Spleen (tissue), 11 donors: ENCODE data around the gene PHF21B. TPM values are rescaled to one million over a fixed set of nuclear protein-coding genes. Genes with fewer than 3 reads are reported as not detected.

Source experiments
- DNase-seq: peaks from one replicate; pipeline ENCODE4 v3.0.0-alpha.2; 2020
- H3K27ac ChIP-seq, 8 donors: fragments of 200-600 bp; sonication (generic) in 7 of 8; 1 replicate in 4 of 8; 2 replicates in 4 of 8; pipeline versions ENCODE4 v1.5.0 to v1.8.0; 2016 to 2021; ENCODE audit warnings: inconsistent platforms in 4 of 8, mild to moderate bottlenecking in 4 of 8, moderate library complexity in 1 of 8
- H3K27me3 ChIP-seq, 7 donors: fragments of 200-600 bp; sonication (generic) in 6 of 7; replicated peaks in 1 of 7; 1 replicate in 4 of 7; 2 replicates in 3 of 7; pipeline versions ENCODE4 v1.5.0 to v1.8.0; 2016 to 2021; ENCODE audit warnings: inconsistent platforms in 3 of 7, mild to moderate bottlenecking in 1 of 7
- H3K36me3 ChIP-seq, 6 donors: fragments of 200-600 bp; sonication (generic) in 5 of 6; 1 replicate in 4 of 6; 2 replicates in 2 of 6; pipeline versions ENCODE4 v1.5.0 to v1.8.0; 2016 to 2021; ENCODE audit warnings: inconsistent platforms in 2 of 6
- H3K4me1 ChIP-seq, 6 donors: fragments of 200-600 bp; sonication (generic) in 5 of 6; 1 replicate in 3 of 6; 2 replicates in 3 of 6; pipeline versions ENCODE4 v1.5.0 to v1.8.0; 2016 to 2021; ENCODE audit warnings: inconsistent platforms in 3 of 6
- H3K4me3 ChIP-seq, 8 donors: fragments of 200-600 bp; sonication (generic) in 7 of 8; 1 replicate in 4 of 8; 2 replicates in 4 of 8; pipeline versions ENCODE4 v1.5.0 to v1.8.0; 2016 to 2021; ENCODE audit warnings: inconsistent platforms in 4 of 8, mild to moderate bottlenecking in 4 of 8, moderate library complexity in 2 of 8
- H3K9me3 ChIP-seq, 8 donors: fragments of 200-600 bp; sonication (generic) in 7 of 8; 1 replicate in 4 of 8; 2 replicates in 4 of 8; pipeline versions ENCODE4 v1.5.0 to v1.8.0; 2016 to 2021; ENCODE audit warnings: inconsistent platforms in 4 of 8
- POLR2A ChIP-seq, 3 donors: fragments of 450-650 bp; IDR thresholded peaks; one replicate each; pipeline ENCODE4 v1.5.1; 2017; ENCODE audit warnings: antibody characterized with exemption in 3 of 3, mild to moderate bottlenecking in 1 of 3
- POLR2AphosphoS5 ChIP-seq, 3 donors: sonication (generic); formaldehyde crosslinking; IDR thresholded peaks; one replicate each; pipeline ENCODE4 v1.5.1; 2017; ENCODE audit warnings: antibody characterized with exemption in 3 of 3
- WGBS, 5 donors: extraction: QIAGEN DNeasy Blood & Tissue Kit in 3 of 5; methylation state at CpG; one replicate each; pipeline versions ENCODE4 v1.1.5 to v1.1.7; 2013 to 2018; 5-methylcytosine and 5-hydroxymethylcytosine counted together
- intact Hi-C: fragments of 100-400 bp; cut with DNase I; formaldehyde crosslinking; loops from one replicate; pipeline ENCODE4 v1.15.0; 2023; ENCODE audit warnings: low total_unique reads
- polyA plus RNA-seq, 3 donors: library from polyadenylated mRNA; stranded (reverse); fragments of 200-250 nt; gene quantifications; one replicate each; pipeline ENCODE4 v1.2.1, GENCODE V29; 2013
- total RNA-seq, 7 donors: library from RNA; depleted of rRNA in 3 of 7; stranded (reverse); fragments of >200 nt in 3 of 7; fragmentation: NEBNext Ultra II Directional in 4 of 7; extraction: Animal tissue kit (Norgen Biotek cat#: 25700) in 4 of 7; gene quantifications; one replicate each; pipeline versions ENCODE4 v1.1.0 to v1.2.1, GENCODE V29; 2016 to 2021
- TF ChIP-seq, protein P1 (sequence below), 11 experiments: fragments of 200-600 bp in 7 of 11; fragments of 450-650 bp in 4 of 11; sonication (generic) in 4 of 11; IDR thresholded peaks in 8 of 11; conservative IDR thresholded peaks in 3 of 11; 1 replicate in 7 of 11; 2 replicates in 4 of 11; pipeline versions ENCODE4 v1.4.0 to v1.8.0; 2016 to 2021; ENCODE audit warnings: antibody characterized with exemption in 11 of 11, inconsistent platforms in 4 of 11, mild to moderate bottlenecking in 1 of 11
- donor health status: healthy with polysubstance abuse.
- donor health status: DM: no; HTN: no; CAD: no; lungs with moderate emphysema.
- donor health status: DM: no; HTN: no; CAD: no.
- donor health status: Bipolar disorder and iron deficiency.
- donor health status: healthy.
- donor health status: DM: no; HTN: no; CAD: no.
- donor health status: DM: yes; HTN: yes; CAD: no.

Gene PHF21B
- total and polyA plus RNA-seq, 10 donors, result 0.03 to 0.46 (median 0.09) TPM; not detected in 4

DNA sequence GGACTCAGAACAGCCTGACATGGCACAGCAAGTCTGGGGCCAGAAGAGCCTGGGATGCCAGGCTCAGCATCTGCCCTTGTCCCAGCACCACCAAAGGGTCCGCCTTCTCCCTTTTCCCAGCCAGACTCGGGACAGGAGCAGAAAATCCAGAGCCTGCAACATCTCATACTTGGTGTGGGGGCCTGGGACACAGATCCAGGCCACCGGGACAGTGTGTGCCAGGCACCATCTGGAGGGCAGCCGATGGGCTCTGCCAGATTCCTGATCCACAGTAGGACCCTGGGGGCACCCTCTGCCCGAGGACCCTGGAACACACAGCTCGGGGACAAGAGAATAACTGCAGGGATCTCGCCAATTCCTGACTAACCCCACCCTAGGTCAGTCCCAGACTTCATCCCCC lies 67.7 kb downstream of the PHF21B start:
- WGBS, 5 donors, result 70 to 88% (median 75%) methylated on average over 5 to 7 of the region's 7 CpGs
- TF ChIP-seq, protein P1, sequence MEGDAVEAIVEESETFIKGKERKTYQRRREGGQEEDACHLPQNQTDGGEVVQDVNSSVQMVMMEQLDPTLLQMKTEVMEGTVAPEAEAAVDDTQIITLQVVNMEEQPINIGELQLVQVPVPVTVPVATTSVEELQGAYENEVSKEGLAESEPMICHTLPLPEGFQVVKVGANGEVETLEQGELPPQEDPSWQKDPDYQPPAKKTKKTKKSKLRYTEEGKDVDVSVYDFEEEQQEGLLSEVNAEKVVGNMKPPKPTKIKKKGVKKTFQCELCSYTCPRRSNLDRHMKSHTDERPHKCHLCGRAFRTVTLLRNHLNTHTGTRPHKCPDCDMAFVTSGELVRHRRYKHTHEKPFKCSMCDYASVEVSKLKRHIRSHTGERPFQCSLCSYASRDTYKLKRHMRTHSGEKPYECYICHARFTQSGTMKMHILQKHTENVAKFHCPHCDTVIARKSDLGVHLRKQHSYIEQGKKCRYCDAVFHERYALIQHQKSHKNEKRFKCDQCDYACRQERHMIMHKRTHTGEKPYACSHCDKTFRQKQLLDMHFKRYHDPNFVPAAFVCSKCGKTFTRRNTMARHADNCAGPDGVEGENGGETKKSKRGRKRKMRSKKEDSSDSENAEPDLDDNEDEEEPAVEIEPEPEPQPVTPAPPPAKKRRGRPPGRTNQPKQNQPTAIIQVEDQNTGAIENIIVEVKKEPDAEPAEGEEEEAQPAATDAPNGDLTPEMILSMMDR (IDR thresholded peaks at IDR 0.05 in 8 of 11, conservative IDR thresholded peaks at IDR 0.05 in 3 of 11), result no peak
- TF ChIP-seq POLR2AphosphoS5 (IDR thresholded peaks at IDR 0.05) (no peak), POLR2A (IDR thresholded peaks at IDR 0.05) (no peak)
- H3K36me3 ChIP-seq, result no peaks in the 10 kb centered on the region
- no peak overlapping the region for H3K27ac ChIP-seq
- no peaks in the 10 kb centered on the region for H3K4me1 ChIP-seq
- H3K9me3 ChIP-seq, result no peaks in the 10 kb centered on the region
- DNase-seq, result no peak
- H3K27me3 ChIP-seq, result peaks cover 0 to 72% (median 0%) of the 10 kb centered on the region in 7 donors
- no peak overlapping the region for H3K4me3 ChIP-seq
- intact Hi-C loops, result no loop called here

DNA sequence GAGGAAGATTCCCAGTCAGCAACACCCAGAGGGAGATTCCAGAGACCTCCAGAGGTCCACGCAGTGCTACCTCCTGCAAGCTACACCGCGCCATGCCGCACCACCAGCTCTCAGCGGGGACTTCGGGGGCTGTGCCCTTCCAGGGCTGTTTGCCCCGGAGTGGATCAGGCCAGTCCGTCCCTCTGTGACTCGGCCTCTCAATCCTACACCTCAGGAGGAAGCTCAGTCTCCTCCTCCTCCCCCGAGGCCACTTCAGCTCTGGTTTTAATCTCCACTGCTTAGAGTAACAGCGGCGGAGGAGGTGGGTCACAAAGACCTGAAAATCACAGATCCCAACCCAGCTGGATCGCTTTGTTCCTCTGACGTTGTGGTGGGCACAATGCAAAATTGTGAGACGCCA lies 68.6 kb downstream of the PHF21B start:
- intact Hi-C loops, result no loop called here
- no peak for DNase-seq
- Histone ChIP-seq H3K4me3 (no peak overlapping the region), H3K36me3 (no peaks in the 10 kb centered on the region), H3K27me3 (peaks cover 0 to 71% (median 0%) of the 10 kb centered on the region in 7 donors), H3K9me3 (no peaks in the 10 kb centered on the region), H3K27ac (no peak overlapping the region), H3K4me1 (no peaks in the 10 kb centered on the region)
- no peak for TF ChIP-seq POLR2A (IDR thresholded peaks at IDR 0.05)
- TF ChIP-seq POLR2AphosphoS5 (IDR thresholded peaks at IDR 0.05), result no peak
- TF ChIP-seq, protein P1 (IDR thresholded peaks at IDR 0.05 in 8 of 11, conservative IDR thresholded peaks at IDR 0.05 in 3 of 11), result no peak
- 67 to 73% (median 69%) methylated on average over 14 to 15 of the region's 15 CpGs for WGBS, 5 donors

DNA sequence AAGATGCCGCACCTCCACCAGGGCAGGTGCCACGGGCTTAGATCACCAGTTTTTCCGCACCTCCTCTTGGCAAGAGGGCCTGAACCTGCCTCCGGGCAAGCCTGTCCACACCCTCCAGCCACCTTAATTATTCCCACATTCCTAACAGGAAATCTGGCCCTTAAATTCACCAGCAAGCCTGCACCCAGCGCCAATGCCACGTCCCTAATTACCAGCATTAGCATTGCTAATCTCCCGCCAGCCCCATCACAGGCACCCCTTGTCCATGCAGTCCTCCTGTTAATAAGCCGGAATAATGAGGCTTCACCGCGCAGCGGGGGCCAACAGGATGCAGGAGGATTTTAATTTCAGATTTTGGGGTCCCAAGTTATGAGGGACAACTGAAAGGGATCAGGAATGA lies 69.7 kb downstream of the PHF21B start:
- H3K27me3 ChIP-seq, result peaks cover 0 to 60% (median 0%) of the 10 kb centered on the region in 7 donors
- WGBS, 5 donors, result 67 to 78% (median 71%) methylated on average over 11 of the region's 11 CpGs

DNA sequence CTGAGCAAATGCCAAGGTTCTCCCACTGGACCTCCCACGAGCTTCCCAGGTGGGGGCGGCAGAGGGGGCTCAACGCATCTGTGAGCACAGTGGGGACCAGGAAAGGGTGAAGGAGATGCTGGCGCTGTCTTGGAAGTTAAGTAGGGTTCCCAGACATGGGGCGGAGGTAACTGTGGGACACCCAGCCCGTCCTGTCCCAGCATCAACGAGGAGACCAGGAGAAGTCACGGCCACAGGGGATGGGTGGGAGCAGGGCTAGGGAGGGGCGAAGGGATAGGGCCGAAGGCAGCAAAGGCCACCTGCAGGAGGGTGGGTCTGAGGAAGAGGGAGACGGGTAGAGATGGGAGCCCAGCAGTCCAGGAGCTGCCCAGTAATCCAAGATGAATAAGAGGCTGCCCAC lies 70.4 kb downstream of the PHF21B start:
- Histone ChIP-seq H3K4me1 (no peaks in the 10 kb centered on the region), H3K27me3 (peaks cover 0 to 55% (median 0%) of the 10 kb centered on the region in 7 donors), H3K27ac (no peak overlapping the region), H3K4me3 (no peak overlapping the region), H3K9me3 (no peaks in the 10 kb centered on the region), H3K36me3 (no peaks in the 10 kb centered on the region)
- intact Hi-C loops, result no loop called here
- no peak for TF ChIP-seq POLR2AphosphoS5 (IDR thresholded peaks at IDR 0.05)
- TF ChIP-seq, protein P1 (IDR thresholded peaks at IDR 0.05 in 8 of 11, conservative IDR thresholded peaks at IDR 0.05 in 3 of 11), result no peak
- TF ChIP-seq POLR2A (IDR thresholded peaks at IDR 0.05), result no peak
- 73 to 82% (median 75%) methylated on average over 11 of the region's 11 CpGs for whole genome bisulfite sequencing, 5 donors
- DNase-seq, result no peak

More for the DNA sequence above, 69.7 kb downstream of the PHF21B start:
- Histone ChIP-seq H3K4me1 (no peaks in the 10 kb centered on the region), H3K9me3 (no peaks in the 10 kb centered on the region), H3K36me3 (no peaks in the 10 kb centered on the region), H3K4me3 (no peak overlapping the region), H3K27ac (no peak overlapping the region)
- DNase-seq, result no peak
- TF ChIP-seq, protein P1 (IDR thresholded peaks at IDR 0.05 in 8 of 11, conservative IDR thresholded peaks at IDR 0.05 in 3 of 11), result no peak
- TF ChIP-seq POLR2A (IDR thresholded peaks at IDR 0.05) (no peak), POLR2AphosphoS5 (IDR thresholded peaks at IDR 0.05) (no peak)
- intact Hi-C loops, result no loop called here
